ENCODE data around the gene KCNQ2.

- TF ChIP-seq CTCF (conservative IDR thresholded peaks at IDR 0.05), result no peak
- no peak for TF ChIP-seq ZFX (IDR thresholded peaks at IDR 0.05)
Measured at GRCh38 chr20:63507083-63507743, 34.8 kb upstream of the KCNQ2 start.
